HEK293 (cell line): ENCODE results near the gene UBALD2.

Experiments used
- CTCF ChIA-PET: fragments of 350-600 bp; formaldehyde crosslinking; extraction: SDS; loops from one replicate; lab custom pipeline; 2021; ENCODE audit warnings: antibody characterized with exemption; lab: Yijun Ruan, JAX
- POLR2A ChIA-PET: fragments of 300-600 bp; formaldehyde crosslinking; extraction: SDS; loops from one replicate; lab custom pipeline; 2020; ENCODE audit warnings: antibody characterized with exemption, inconsistent platforms; lab: Yijun Ruan, JAX
- H3K27ac ChIP-seq: fragments of 200-500 bp; sonication (Bioruptor generic); 2 replicates; pipeline ENCODE4 v1.5.1; 2014; ENCODE audit warnings: low read depth, low read length, control low read depth, inconsistent platforms; ENCODE audit errors: extremely low read depth
- H3K36me3 ChIP-seq, 2 experiments: fragments of 200-500 bp in 1 of 2; sonication (Bioruptor generic) in 1 of 2; 1 replicate in 1 of 2; 2 replicates in 1 of 2; pipeline ENCODE4 v1.5.1; 2014 to 2017; ENCODE audit warnings: inconsistent platforms in 2 of 2, low read length in 2 of 2; ENCODE audit not compliant: control insufficient read depth in 2 of 2, insufficient read depth in 1 of 2
- H3K4me1 ChIP-seq: fragments of 200-500 bp; sonication (Bioruptor generic); 2 replicates; pipeline ENCODE4 v1.5.1; 2014; ENCODE audit warnings: mild to moderate bottlenecking, low read length, inconsistent platforms; ENCODE audit not compliant: control insufficient read depth, insufficient read depth
- H3K4me3 ChIP-seq: 2 replicates; pipeline ENCODE4 v1.5.1; 2011; ENCODE audit warnings: low read depth, mild to moderate bottlenecking, control low read depth, low read length, moderate library complexity
- H3K9me3 ChIP-seq: fragments of 200-500 bp; sonication (Bioruptor generic); 2 replicates; pipeline ENCODE4 v1.5.1; 2014; ENCODE audit warnings: low read depth, low read length, inconsistent platforms; ENCODE audit not compliant: control insufficient read depth, insufficient read depth
- KLF1 ChIP-seq: fragments of 450-650 bp; formaldehyde crosslinking; IDR thresholded peaks from 2 replicates; pipeline ENCODE4 v1.5.1; 2016; ENCODE audit warnings: missing biosample characterization, missing genetic modification characterization
- YY1 ChIP-seq: fragments of 450-650 bp; formaldehyde crosslinking; IDR thresholded peaks from 2 replicates; pipeline ENCODE4 v1.5.1; 2018; ENCODE audit warnings: missing biosample characterization, missing genetic modification characterization
- ZBTB10 ChIP-seq: fragments of 450-650 bp; formaldehyde crosslinking; IDR thresholded peaks from 2 replicates; pipeline ENCODE4 v1.5.1; 2016; ENCODE audit warnings: missing biosample characterization, missing genetic modification characterization
- ZBTB17 ChIP-seq: fragments of 450-650 bp; formaldehyde crosslinking; IDR thresholded peaks from 2 replicates; pipeline ENCODE4 v1.5.1; 2016; ENCODE audit warnings: missing biosample characterization, missing genetic modification characterization
- ZNF114 ChIP-seq: fragments of 450-650 bp; formaldehyde crosslinking; IDR thresholded peaks from 2 replicates; pipeline ENCODE4 v1.5.0; 2017; ENCODE audit warnings: missing biosample characterization, missing genetic modification characterization
- ZNF140 ChIP-seq: fragments of 450-650 bp; formaldehyde crosslinking; IDR thresholded peaks from 2 replicates; pipeline ENCODE4 v1.5.1; 2016; ENCODE audit warnings: missing biosample characterization, missing genetic modification characterization
- ZNF184 ChIP-seq: fragments of 450-650 bp; IDR thresholded peaks from 2 replicates; pipeline ENCODE4 v1.5.1; 2018; ENCODE audit warnings: missing biosample characterization, mild to moderate bottlenecking, missing genetic modification characterization
- ZNF19 ChIP-seq: fragments of 450-650 bp; formaldehyde crosslinking; IDR thresholded peaks from 2 replicates; pipeline ENCODE4; 2016; ENCODE audit warnings: missing biosample characterization, missing genetic modification characterization, low read depth
- ZNF202 ChIP-seq: fragments of 450-650 bp; formaldehyde crosslinking; IDR thresholded peaks from 2 replicates; pipeline ENCODE4 v1.5.1; 2016; ENCODE audit warnings: missing biosample characterization, missing genetic modification characterization, borderline replicate concordance
- ZNF23 ChIP-seq: fragments of 450-650 bp; formaldehyde crosslinking; IDR thresholded peaks from 2 replicates; pipeline ENCODE4 v1.5.1; 2016; ENCODE audit warnings: missing biosample characterization, missing genetic modification characterization, borderline replicate concordance
- ZNF341 ChIP-seq: fragments of 450-650 bp; formaldehyde crosslinking; IDR thresholded peaks from 2 replicates; pipeline ENCODE4; 2016; ENCODE audit warnings: low read depth, missing biosample characterization, missing genetic modification characterization
- ZNF555 ChIP-seq: fragments of 450-650 bp; formaldehyde crosslinking; conservative IDR thresholded peaks from 2 replicates; pipeline ENCODE4 v1.5.1; 2017; ENCODE audit warnings: missing biosample characterization, mild to moderate bottlenecking, missing genetic modification characterization, inconsistent platforms
- ZNF571 ChIP-seq: fragments of 450-650 bp; formaldehyde crosslinking; IDR thresholded peaks from 2 replicates; pipeline ENCODE4 v1.5.0; 2017; ENCODE audit warnings: missing biosample characterization, missing genetic modification characterization
- ZNF664 ChIP-seq: fragments of 450-650 bp; formaldehyde crosslinking; IDR thresholded peaks from 2 replicates; pipeline ENCODE4 v1.5.1; 2016; ENCODE audit warnings: missing biosample characterization, missing genetic modification characterization
- TF ChIP-seq, protein P1 (sequence below): fragments of 450-650 bp; formaldehyde crosslinking; IDR thresholded peaks from 2 replicates; pipeline ENCODE4 v1.5.1; 2016; ENCODE audit warnings: missing biosample characterization, missing genetic modification characterization
- TF ChIP-seq, protein P2 (sequence below): fragments of 450-650 bp; formaldehyde crosslinking; IDR thresholded peaks from 2 replicates; pipeline ENCODE4 v1.5.1; 2016; ENCODE audit warnings: missing biosample characterization, missing genetic modification characterization
- TF ChIP-seq, protein P3 (sequence below): fragments of 450-650 bp; formaldehyde crosslinking; IDR thresholded peaks from 2 replicates; pipeline ENCODE4 v1.5.1; 2016; ENCODE audit warnings: missing biosample characterization, missing genetic modification characterization
- TF ChIP-seq, protein P4 (sequence below): fragments of 450-650 bp; formaldehyde crosslinking; IDR thresholded peaks from 2 replicates; pipeline ENCODE4 v1.5.1; 2016; ENCODE audit warnings: missing biosample characterization, missing genetic modification characterization
- TF ChIP-seq, protein P5 (sequence below): fragments of 450-650 bp; formaldehyde crosslinking; IDR thresholded peaks from 2 replicates; pipeline ENCODE4 v1.5.1; 2016; ENCODE audit warnings: missing biosample characterization, missing genetic modification characterization
- TF ChIP-seq, protein P6 (sequence below): fragments of 450-650 bp; formaldehyde crosslinking; IDR thresholded peaks from 2 replicates; pipeline ENCODE4 v1.5.1; 2016; ENCODE audit warnings: missing biosample characterization, missing genetic modification characterization

UBALD2 gene

DNA sequence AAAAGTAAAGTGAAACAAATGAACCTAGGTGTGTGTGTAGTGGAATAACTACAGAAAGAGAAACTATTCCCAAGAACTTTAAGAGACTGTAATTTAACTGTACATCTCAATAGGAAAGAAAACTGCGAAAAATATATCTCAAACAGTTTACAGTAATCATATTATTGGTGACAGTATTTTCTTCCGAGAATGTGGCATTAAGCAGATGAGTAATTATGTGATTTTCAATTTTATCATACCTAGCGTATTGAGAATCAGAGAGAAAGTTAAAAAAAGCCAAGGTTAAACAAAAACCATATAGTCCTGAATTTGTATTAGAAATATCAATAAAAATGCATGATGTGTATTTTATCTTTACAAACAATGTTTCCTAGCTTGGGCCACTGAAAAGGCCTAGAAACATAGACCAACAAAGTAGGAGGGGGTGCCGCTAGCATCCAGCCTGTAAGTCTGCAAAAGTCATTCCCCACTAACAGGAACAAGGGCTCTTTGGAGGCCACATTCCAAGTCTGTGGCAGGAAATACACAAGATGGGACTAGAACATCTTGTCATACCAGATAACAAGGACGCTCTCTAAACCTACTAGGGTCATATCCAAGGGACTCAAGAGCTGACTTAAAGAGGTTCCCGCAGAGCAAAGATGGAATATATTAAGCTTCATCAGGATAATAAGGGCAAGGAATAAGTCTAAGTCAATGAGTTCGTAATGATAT lies 45.3 kb upstream of the UBALD2 start:
- Histone ChIP-seq H3K9me3 (no peaks in the 10 kb centered on the region), H3K4me3 (no peak overlapping the region), H3K27ac (no peak overlapping the region), H3K36me3 (no peaks in the 10 kb centered on the region; a peak in 1 of 3 replicates), H3K4me1 (no peaks in the 10 kb centered on the region)
- ChIA-PET CTCF (interaction anchor here (0.6 to 1.9 kb wide), 4 partner anchors 40 to 214 kb away, joined by 3 to 6 read pairs (median 3); no protein-coding TSS in a partner anchor), POLR2A (interaction anchor here (0.7 kb wide), 1 partner anchor 144 kb away, joined by 3 read pairs; no protein-coding TSS in a partner anchor)
- TF ChIP-seq ZNF555 (tag by site-specific recombination) (no peak), ZNF184 (tag by site-specific recombination) (no peak), ZNF341 (tag by site-specific recombination) (no peak), YY1 (tag by site-specific recombination) (no peak), ZNF19 (no peak), ZNF140 (tag by site-specific recombination) (no peak), KLF1 (tag by site-specific recombination) (no peak), ZNF571 (tag by site-specific recombination) (no peak), ZBTB10 (tag by site-specific recombination) (no peak), ZNF202 (tag by site-specific recombination) (no peak), ZBTB17 (tag by site-specific recombination) (no peak), ZNF664 (no peak), ZNF23 (tag by site-specific recombination) (no peak), ZNF114 (no peak)
- TF ChIP-seq, protein P1, sequence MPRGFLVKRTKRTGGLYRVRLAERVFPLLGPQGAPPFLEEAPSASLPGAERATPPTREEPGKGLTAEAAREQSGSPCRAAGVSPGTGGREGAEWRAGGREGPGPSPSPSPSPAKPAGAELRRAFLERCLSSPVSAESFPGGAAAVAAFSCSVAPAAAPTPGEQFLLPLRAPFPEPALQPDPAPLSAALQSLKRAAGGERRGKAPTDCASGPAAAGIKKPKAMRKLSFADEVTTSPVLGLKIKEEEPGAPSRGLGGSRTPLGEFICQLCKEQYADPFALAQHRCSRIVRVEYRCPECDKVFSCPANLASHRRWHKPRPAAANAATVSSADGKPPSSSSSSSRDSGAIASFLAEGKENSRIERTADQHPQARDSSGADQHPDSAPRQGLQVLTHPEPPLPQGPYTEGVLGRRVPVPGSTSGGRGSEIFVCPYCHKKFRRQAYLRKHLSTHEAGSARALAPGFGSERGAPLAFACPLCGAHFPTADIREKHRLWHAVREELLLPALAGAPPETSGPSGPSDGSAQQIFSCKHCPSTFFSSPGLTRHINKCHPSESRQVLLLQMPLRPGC (tag by site-specific recombination), result no peak
- TF ChIP-seq, protein P2, sequence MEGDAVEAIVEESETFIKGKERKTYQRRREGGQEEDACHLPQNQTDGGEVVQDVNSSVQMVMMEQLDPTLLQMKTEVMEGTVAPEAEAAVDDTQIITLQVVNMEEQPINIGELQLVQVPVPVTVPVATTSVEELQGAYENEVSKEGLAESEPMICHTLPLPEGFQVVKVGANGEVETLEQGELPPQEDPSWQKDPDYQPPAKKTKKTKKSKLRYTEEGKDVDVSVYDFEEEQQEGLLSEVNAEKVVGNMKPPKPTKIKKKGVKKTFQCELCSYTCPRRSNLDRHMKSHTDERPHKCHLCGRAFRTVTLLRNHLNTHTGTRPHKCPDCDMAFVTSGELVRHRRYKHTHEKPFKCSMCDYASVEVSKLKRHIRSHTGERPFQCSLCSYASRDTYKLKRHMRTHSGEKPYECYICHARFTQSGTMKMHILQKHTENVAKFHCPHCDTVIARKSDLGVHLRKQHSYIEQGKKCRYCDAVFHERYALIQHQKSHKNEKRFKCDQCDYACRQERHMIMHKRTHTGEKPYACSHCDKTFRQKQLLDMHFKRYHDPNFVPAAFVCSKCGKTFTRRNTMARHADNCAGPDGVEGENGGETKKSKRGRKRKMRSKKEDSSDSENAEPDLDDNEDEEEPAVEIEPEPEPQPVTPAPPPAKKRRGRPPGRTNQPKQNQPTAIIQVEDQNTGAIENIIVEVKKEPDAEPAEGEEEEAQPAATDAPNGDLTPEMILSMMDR (tag by site-specific recombination), result no peak
- TF ChIP-seq, protein P3, sequence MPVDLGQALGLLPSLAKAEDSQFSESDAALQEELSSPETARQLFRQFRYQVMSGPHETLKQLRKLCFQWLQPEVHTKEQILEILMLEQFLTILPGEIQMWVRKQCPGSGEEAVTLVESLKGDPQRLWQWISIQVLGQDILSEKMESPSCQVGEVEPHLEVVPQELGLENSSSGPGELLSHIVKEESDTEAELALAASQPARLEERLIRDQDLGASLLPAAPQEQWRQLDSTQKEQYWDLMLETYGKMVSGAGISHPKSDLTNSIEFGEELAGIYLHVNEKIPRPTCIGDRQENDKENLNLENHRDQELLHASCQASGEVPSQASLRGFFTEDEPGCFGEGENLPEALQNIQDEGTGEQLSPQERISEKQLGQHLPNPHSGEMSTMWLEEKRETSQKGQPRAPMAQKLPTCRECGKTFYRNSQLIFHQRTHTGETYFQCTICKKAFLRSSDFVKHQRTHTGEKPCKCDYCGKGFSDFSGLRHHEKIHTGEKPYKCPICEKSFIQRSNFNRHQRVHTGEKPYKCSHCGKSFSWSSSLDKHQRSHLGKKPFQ (tag by site-specific recombination), result no peak
- TF ChIP-seq, protein P4, sequence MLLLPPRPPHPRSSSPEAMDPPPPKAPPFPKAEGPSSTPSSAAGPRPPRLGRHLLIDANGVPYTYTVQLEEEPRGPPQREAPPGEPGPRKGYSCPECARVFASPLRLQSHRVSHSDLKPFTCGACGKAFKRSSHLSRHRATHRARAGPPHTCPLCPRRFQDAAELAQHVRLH (tag by site-specific recombination), result no peak
- TF ChIP-seq, protein P5, sequence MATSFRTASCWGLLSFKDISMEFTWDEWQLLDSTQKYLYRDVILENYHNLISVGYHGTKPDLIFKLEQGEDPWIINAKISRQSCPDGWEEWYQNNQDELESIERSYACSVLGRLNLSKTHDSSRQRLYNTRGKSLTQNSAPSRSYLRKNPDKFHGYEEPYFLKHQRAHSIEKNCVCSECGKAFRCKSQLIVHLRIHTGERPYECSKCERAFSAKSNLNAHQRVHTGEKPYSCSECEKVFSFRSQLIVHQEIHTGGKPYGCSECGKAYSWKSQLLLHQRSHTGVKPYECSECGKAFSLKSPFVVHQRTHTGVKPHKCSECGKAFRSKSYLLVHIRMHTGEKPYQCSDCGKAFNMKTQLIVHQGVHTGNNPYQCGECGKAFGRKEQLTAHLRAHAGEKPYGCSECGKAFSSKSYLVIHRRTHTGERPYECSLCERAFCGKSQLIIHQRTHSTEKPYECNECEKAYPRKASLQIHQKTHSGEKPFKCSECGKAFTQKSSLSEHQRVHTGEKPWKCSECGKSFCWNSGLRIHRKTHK (tag by site-specific recombination), result no peak
- TF ChIP-seq, protein P6, sequence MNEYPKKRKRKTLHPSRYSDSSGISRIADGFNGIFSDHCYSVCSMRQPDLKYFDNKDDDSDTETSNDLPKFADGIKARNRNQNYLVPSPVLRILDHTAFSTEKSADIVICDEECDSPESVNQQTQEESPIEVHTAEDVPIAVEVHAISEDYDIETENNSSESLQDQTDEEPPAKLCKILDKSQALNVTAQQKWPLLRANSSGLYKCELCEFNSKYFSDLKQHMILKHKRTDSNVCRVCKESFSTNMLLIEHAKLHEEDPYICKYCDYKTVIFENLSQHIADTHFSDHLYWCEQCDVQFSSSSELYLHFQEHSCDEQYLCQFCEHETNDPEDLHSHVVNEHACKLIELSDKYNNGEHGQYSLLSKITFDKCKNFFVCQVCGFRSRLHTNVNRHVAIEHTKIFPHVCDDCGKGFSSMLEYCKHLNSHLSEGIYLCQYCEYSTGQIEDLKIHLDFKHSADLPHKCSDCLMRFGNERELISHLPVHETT, result no peak
